ENCODE results near the gene TSPYL1.

DNA sequence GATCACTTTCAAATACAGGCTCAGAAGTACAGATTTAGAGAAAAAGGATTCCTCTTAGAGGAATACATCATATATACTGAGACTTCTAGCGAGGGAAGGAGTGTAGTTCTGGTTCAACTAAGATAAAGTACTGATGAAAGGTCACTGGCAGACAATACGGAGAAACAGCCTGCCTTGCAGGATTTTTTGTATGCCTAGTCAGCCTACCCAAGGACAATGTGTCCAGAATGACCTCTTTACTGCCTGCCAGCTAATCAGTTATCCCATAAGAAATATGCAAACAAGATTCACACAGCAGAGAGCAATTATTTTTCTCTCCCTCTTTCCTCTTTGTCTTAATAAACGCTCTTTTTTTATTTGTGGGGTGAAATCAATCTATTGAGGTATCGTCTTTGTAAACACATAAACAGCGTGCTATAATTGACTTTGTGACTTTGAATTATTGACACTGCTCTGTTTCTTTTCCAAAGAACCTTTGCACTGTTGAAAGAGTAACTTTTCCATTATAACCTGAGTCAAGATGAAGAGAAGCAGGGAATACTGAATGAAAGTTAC, 24.4 kb downstream of the TSPYL1 start:
- TF ChIP-seq, protein P1, sequence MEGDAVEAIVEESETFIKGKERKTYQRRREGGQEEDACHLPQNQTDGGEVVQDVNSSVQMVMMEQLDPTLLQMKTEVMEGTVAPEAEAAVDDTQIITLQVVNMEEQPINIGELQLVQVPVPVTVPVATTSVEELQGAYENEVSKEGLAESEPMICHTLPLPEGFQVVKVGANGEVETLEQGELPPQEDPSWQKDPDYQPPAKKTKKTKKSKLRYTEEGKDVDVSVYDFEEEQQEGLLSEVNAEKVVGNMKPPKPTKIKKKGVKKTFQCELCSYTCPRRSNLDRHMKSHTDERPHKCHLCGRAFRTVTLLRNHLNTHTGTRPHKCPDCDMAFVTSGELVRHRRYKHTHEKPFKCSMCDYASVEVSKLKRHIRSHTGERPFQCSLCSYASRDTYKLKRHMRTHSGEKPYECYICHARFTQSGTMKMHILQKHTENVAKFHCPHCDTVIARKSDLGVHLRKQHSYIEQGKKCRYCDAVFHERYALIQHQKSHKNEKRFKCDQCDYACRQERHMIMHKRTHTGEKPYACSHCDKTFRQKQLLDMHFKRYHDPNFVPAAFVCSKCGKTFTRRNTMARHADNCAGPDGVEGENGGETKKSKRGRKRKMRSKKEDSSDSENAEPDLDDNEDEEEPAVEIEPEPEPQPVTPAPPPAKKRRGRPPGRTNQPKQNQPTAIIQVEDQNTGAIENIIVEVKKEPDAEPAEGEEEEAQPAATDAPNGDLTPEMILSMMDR (conservative IDR thresholded peaks at IDR 0.05; ENCODE audit: low read depth in 2 of 2), result no peak
- TF ChIP-seq JUNB (IDR thresholded peaks at IDR 0.05; ENCODE audit: unreplicated experiment) (no peak), CREB1 (CRISPR knock-in tag; IDR thresholded peaks at IDR 0.05; ENCODE audit: low read depth) (no peak), ETS1 (IDR thresholded peaks at IDR 0.05) (no peak), REST (IDR thresholded peaks at IDR 0.05; ENCODE audit: unreplicated experiment) (no peak), EZH2 (IDR thresholded peaks at IDR 0.05; ENCODE audit: low read depth, unreplicated experiment) (no peak), ZNF114 (CRISPR knock-in tag; IDR thresholded peaks at IDR 0.05) (no peak), EZH2phosphoT487 (IDR thresholded peaks at IDR 0.05; ENCODE audit: unreplicated experiment) (no peak), POLR2AphosphoS5 (IDR thresholded peaks at IDR 0.05; ENCODE audit: low read depth) (no peak), STAT1 (IDR thresholded peaks at IDR 0.05; ENCODE audit: unreplicated experiment) (no peak), ZNF331 (CRISPR knock-in tag; IDR thresholded peaks at IDR 0.05; ENCODE audit: low read depth) (no peak), ZNF462 (CRISPR knock-in tag; IDR thresholded peaks at IDR 0.05) (no peak)

Measured in GM23338 (cell line).